Karpas-422 (cell line): ENCODE data around the gene ADAP1. TPM values are rescaled to one million over a fixed set of nuclear protein-coding genes. Genes with fewer than 3 reads are reported as not detected.
"Not testable (repeated sequence)": the region's sequence is repeated elsewhere in the genome, so short reads cannot be mapped to it uniquely, and the experiment has no call there.

Source experiments
- DNase-seq: peaks from one replicate; pipeline ENCODE4 v3.0.0-alpha.2; 2015
- H2AFZ ChIP-seq: fragments of 200-600 bp; sonication (generic); 2 replicates; pipeline ENCODE4 v1.6.1; 2014; ENCODE audit warnings: antibody characterized with exemption, low read length, mixed read lengths
- H3K27ac ChIP-seq: fragments of 200-600 bp; sonication (generic); 2 replicates; pipeline ENCODE4 v1.5.1; 2014; ENCODE audit warnings: mild to moderate bottlenecking, low read length, moderate library complexity
- H3K27me3 ChIP-seq: fragments of 200-600 bp; sonication (generic); 2 replicates; pipeline ENCODE4 v1.6.1; 2014; ENCODE audit warnings: low read length, mixed read lengths
- H3K36me3 ChIP-seq: fragments of 200-600 bp; sonication (generic); 2 replicates; pipeline ENCODE4 v1.6.1; 2014; ENCODE audit warnings: low read length, mixed read lengths; ENCODE audit not compliant: insufficient read depth
- H3K4me1 ChIP-seq: fragments of 200-600 bp; sonication (generic); 2 replicates; pipeline ENCODE4 v1.6.1; 2014; ENCODE audit warnings: mild to moderate bottlenecking, low read length, mixed read lengths
- H3K4me2 ChIP-seq: fragments of 200-600 bp; sonication (generic); 2 replicates; pipeline ENCODE4 v1.6.1; 2014; ENCODE audit warnings: low read length, low read depth, mild to moderate bottlenecking; ENCODE audit not compliant: poor library complexity, severe bottlenecking
- H3K4me3 ChIP-seq: fragments of 200-600 bp; sonication (generic); 2 replicates; pipeline ENCODE4 v1.5.1; 2014; ENCODE audit warnings: mild to moderate bottlenecking, antibody characterized with exemption, low read length, mixed read lengths
- H3K79me2 ChIP-seq: fragments of 200-600 bp; sonication (generic); 2 replicates; pipeline ENCODE4 v1.6.1; 2014; ENCODE audit warnings: mild to moderate bottlenecking, low read length, mixed read lengths
- H3K9ac ChIP-seq: fragments of 200-600 bp; sonication (generic); 2 replicates; pipeline ENCODE4 v1.6.0; 2014; ENCODE audit warnings: low read length
- H3K9me2 ChIP-seq: fragments of 200-600 bp; sonication (generic), shearing (Covaris generic); replicated peaks from 2 replicates; pipeline ENCODE4 v1.6.0; 2014; ENCODE audit warnings: mild to moderate bottlenecking, low read length, moderate library complexity; ENCODE audit not compliant: insufficient read depth
- H3K9me3 ChIP-seq: fragments of 300-700, 200-600 bp; sonication (generic); 2 replicates; pipeline ENCODE4 v1.6.1; 2014; ENCODE audit warnings: low read length, mixed read lengths
- H4K20me1 ChIP-seq: fragments of 200-600 bp; sonication (generic); 2 replicates; pipeline ENCODE4 v1.6.1; 2014; ENCODE audit warnings: mild to moderate bottlenecking, antibody characterized with exemption, low read length, low read depth; ENCODE audit not compliant: insufficient read depth
- total RNA-seq: library from RNA; depleted of rRNA; stranded (reverse); fragments of >200 nt; shearing (Covaris generic); gene quantifications from 2 replicates; pipeline ENCODE4 v1.2.3, GENCODE V29; 2014; ENCODE audit warnings: low replicate concordance

Gene ADAP1
- total RNA-seq, 1 experiment from 2014 or later = not detected

DNA sequence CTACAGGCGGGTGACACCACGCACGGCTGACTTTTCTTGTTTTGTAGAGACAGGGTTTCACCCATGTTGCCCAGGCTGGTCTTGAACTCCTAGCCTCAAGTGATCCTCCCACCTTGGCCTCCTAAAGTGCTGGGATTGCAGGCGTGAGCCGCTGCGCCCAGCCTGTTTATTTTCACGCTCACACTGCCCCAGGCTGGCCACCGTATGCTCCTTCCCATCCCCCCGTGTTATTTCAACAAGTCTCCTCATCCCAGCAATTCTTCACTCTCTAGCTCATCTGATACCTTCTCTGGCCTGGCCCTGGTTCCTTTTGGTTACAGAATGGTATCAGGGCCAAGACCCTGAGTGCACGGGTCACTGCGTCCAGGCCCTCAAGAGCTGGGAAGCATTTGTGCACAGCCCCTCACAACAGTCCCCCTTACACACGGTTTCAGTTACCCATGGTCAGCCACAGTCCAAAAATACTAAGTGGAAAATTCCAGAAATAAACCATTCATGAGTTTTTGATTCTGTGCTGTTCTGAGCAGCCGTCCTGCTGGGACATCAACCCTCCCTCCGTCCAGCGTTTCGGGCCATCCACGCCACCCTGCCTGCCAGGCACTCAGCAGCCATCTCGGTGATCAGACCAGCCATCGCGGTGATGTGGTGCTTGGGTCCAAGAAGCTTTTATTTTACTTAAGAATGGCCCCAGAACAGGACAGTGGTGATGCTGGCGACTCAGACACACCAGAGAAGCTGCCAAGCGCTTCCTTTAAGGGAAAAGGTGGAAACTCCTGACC is 12.0 kb upstream of the ADAP1 start:
- peaks cover 37% of the 10 kb centered on the region; the same call in 1 of the 2 replicates for H4K20me1 ChIP-seq
- H2AFZ ChIP-seq = no peak overlapping the region
- H3K79me2 ChIP-seq = no peaks in the 10 kb centered on the region; the same call in 1 of the 2 replicates
- H3K27me3 ChIP-seq = no peaks in the 10 kb centered on the region
- no peak overlapping the region for H3K4me3 ChIP-seq
- peaks cover 13% of the 10 kb centered on the region; the same call in 1 of the 2 replicates for H3K36me3 ChIP-seq
- no peak overlapping the region for H3K4me2 ChIP-seq
- no peak overlapping the region for H3K9ac ChIP-seq
- no peak overlapping the region for H3K27ac ChIP-seq
- H3K9me3 ChIP-seq = no peaks in the 10 kb centered on the region; the same call in 1 of the 2 replicates
- H3K9me2 ChIP-seq = no peaks in the 10 kb centered on the region
- H3K4me1 ChIP-seq = no peaks in the 10 kb centered on the region; the same call in 1 of the 2 replicates
- no peak for DNase-seq

DNA sequence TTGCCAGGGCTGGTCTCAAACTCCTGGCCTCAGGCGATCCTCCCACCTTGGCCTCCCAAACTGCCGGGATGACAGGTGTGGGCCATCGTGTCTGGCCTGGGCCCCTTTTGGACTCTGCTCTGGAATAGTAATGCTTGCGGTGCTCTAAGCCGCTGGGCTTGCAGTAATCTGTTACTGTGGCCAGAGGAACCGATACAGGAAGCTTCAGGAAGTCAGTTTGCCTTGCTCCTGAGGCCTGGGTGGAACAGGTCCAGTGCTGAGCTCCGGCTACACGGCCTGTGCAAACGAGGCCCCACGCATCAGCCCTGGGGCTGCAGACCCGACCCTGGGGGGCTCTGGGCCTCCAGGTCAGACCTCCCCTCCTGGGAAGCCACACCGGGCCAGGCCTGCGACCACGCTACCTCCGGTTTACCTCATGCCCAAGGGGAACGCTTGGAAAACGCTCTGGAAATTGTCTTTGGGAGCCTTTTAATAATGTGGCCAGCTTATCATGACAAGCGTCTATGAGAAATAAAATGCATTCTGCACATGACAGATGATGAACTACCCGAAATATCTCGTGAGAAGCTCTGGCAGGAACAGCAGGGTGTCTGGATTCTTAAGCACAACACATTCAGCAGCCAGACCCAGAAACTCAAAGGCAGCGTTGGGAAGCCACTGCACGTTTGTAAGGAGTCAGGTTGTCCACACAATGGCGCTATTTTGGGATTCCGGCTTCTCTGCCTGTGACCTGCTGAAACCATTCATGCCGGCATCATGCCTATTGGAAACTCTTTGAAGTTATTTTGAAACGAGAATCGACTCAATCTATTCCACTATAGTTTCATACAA is 10.1 kb upstream of the ADAP1 start:
- H3K9ac ChIP-seq = no peak overlapping the region
- peaks cover 28% of the 10 kb centered on the region; the same call in 1 of the 2 replicates for H4K20me1 ChIP-seq

DNA sequence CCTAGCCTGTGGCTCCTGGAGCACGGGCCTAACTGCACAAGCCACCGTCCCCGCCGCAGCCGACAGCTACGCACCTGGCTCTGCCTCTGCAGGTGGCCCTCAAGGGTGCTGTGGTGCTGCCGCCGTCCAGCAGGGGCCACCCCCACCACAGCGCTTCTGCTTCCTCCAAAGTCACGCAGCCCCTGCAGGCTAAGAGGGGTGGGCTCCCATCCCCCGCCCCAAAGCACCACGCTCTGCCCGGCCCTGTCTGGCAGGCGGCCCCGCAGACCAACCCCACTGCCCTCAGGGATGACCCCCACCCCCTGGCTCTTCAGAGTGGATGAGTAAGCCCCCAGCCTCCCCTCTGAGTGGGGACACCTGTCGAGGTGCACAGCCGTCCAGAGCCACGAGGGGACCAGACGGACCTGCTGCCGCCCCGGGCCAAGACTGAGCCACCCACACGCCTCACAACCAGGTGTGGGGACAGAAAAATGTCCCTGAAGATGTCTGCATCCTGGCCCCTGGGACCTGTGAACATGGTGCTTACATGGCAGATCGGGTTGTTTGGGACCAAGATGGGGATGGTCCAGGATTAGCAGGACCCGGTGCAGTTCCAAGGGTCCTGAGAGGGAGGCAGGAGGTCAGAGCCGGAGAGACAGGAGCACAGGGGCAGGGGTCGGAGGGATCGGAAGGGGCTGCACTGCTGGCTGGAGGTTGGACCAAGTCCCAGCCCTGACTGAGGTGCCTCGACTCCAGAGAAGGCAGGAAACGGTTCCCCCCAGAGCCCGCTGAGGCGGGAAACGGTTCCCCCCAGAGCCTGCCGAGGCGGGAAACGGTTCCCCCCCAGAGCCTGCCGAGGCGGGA is 9.0 kb upstream of the ADAP1 start:
- H3K9me3 ChIP-seq = no peaks in the 10 kb centered on the region; the same call in 1 of the 2 replicates
- peaks cover 4% of the 10 kb centered on the region; the same call in 1 of the 2 replicates for H3K36me3 ChIP-seq
- H3K9ac ChIP-seq = no peak overlapping the region
- peaks cover 5% of the 10 kb centered on the region for H3K4me1 ChIP-seq
- no peaks in the 10 kb centered on the region for H3K27me3 ChIP-seq
- H3K4me3 ChIP-seq = no peak overlapping the region
- DNase-seq = no peak
- H3K79me2 ChIP-seq = no peaks in the 10 kb centered on the region
- H3K27ac ChIP-seq = no peak overlapping the region
- no peak overlapping the region for H3K4me2 ChIP-seq
- H2AFZ ChIP-seq = no peak overlapping the region
- H4K20me1 ChIP-seq = peaks cover 19% of the 10 kb centered on the region; the same call in 1 of the 2 replicates
- no peaks in the 10 kb centered on the region for H3K9me2 ChIP-seq

More for the DNA sequence above, 10.1 kb upstream of the ADAP1 start:
- H3K4me2 ChIP-seq = no peak overlapping the region
- H3K36me3 ChIP-seq = peaks cover 8% of the 10 kb centered on the region; the same call in 1 of the 2 replicates
- H3K27me3 ChIP-seq = no peaks in the 10 kb centered on the region
- H3K27ac ChIP-seq = no peak overlapping the region
- no peaks in the 10 kb centered on the region for H3K9me2 ChIP-seq
- no peak overlapping the region for H3K4me3 ChIP-seq
- no peak overlapping the region for H2AFZ ChIP-seq
- H3K79me2 ChIP-seq = no peaks in the 10 kb centered on the region
- peak; percentile 53 for DNase-seq
- H3K4me1 ChIP-seq = no peaks in the 10 kb centered on the region; the same call in 1 of the 2 replicates
- H3K9me3 ChIP-seq = no peaks in the 10 kb centered on the region; the same call in 1 of the 2 replicates

DNA sequence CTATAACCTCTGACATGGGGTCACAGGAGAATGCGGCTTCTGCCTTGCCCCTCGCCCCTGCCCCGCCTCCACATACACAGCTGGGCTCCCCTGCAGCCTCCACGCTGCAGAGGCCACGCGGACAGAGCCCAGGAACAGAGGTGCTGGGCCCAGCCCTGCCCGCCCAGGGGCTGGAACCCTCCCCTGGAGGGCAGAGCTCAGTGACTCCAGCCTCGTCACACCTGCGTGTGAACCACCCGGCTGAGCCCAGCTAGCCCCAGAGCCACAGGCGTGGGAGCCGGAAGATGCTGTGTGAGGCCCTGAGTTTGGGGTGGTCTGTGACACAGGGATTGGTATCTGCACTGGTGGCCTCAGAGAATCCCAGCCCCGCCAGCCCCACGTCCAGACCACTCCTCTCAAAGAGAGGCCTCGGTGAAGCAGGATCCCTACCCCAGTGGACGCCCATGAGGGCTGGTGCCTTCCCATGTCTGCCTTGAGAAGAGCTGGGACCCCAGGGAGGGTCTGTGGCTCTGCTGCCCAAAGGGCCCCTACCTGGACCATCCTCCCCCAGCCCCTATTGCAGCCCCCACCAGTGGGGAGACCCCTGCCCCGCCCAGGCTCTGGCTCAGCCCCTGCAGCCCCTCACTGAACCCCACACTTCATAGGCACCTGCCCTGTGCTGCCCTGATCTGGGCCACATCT is 8.1 kb upstream of the ADAP1 start:
- H4K20me1 ChIP-seq = peaks cover 11% of the 10 kb centered on the region; the same call in 1 of the 2 replicates

DNA sequence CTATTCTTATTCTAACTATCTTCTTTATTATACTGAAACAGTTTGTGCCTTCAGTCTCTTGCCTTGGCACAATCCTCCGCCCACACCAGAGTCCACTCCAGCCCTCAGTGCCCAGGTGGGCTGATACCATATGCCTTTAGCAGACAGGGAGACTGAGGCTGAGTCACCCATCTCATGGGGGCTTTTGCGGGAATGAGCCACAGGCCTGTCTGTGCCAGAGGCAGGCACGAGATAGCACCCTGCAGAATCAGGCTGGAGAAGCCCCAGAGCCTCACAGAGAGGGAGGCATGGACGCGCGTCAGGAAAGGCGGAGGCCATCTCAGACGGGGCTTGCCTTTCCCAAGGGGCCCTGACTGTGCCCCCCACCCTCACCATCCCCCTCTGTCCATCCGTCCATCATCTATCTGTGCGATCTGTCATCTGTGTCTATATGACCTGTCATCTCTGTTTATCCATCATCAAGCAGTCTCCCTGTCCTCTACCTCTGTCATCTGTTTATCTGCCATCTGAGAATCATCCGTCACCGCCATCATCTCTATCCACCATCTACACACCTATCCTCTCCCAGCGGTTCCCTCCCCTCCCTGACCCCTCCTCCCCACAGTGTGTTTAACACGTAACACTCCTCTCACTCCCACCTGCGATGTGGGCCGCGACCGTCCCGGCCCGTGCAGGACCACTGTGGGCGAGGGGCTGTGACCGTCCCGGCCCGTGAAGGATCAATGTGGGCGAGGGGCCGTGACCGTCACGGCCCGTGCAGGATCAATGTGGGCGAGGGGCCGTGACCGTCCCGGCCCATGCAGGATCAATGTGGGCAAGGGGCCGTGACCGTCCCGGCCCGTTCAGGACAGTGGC is 7.3 kb upstream of the ADAP1 start:
- no peaks in the 10 kb centered on the region for H3K36me3 ChIP-seq
- H4K20me1 ChIP-seq = peaks cover 6% of the 10 kb centered on the region; the same call in 1 of the 2 replicates
- H3K4me2 ChIP-seq = no peak overlapping the region
- no peaks in the 10 kb centered on the region; the same call in 1 of the 2 replicates for H3K9me3 ChIP-seq
- no peak overlapping the region for H3K9ac ChIP-seq
- DNase-seq = no peak
- H2AFZ ChIP-seq = no peak overlapping the region
- H3K4me1 ChIP-seq = peaks cover 22% of the 10 kb centered on the region
- no peaks in the 10 kb centered on the region for H3K9me2 ChIP-seq
- H3K27ac ChIP-seq = no peak overlapping the region
- H3K4me3 ChIP-seq = no peak overlapping the region
- no peaks in the 10 kb centered on the region for H3K27me3 ChIP-seq
- no peaks in the 10 kb centered on the region for H3K79me2 ChIP-seq

More for the DNA sequence above, 8.1 kb upstream of the ADAP1 start:
- Histone ChIP-seq H3K9me3 (no peaks in the 10 kb centered on the region; the same call in 1 of the 2 replicates), H3K4me1 (peaks cover 14% of the 10 kb centered on the region), H3K4me2 (no peak overlapping the region), H3K27ac (no peak overlapping the region), H3K79me2 (no peaks in the 10 kb centered on the region), H3K9ac (no peak overlapping the region), H2AFZ (no peak overlapping the region), H3K4me3 (no peak overlapping the region), H3K36me3 (no peaks in the 10 kb centered on the region), H3K27me3 (no peaks in the 10 kb centered on the region), H3K9me2 (no peaks in the 10 kb centered on the region)
- DNase-seq = no peak

DNA sequence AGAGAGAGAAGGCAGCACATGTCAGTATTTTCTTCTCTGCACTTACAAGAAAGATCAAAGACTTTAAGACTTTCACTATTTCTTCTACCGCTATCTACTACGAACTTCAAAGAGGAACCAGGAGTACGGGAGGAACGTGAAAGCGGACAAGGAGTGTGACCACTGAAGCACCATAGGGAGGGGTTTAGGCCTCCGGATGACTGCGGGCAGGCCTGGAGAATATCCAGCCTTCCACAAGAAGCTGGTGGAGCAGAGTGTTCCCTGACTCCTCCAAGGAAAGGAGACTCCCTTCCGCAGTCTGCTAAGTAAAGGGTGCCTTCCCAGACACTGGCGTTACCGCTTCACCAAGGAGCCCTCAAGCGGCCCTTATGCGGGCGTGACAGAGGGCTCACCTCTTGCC is 6.5 kb upstream of the ADAP1 start:
- H2AFZ ChIP-seq, H3K27me3 ChIP-seq, H3K4me2 ChIP-seq: not testable (repeated sequence)

More for the DNA sequence above, 6.5 kb upstream of the ADAP1 start:
- peaks cover 22% of the 10 kb centered on the region for H3K4me1 ChIP-seq
- H3K27ac ChIP-seq, DNase-seq, H3K4me3 ChIP-seq, H3K9me2 ChIP-seq, H3K36me3 ChIP-seq, H3K9me3 ChIP-seq, H3K79me2 ChIP-seq, H4K20me1 ChIP-seq, H3K9ac ChIP-seq: not testable (repeated sequence)
